Skeletal muscle tissue (tissue), 4 donors: ENCODE results near the gene CYTH4. TPM values are rescaled to one million over a fixed set of nuclear protein-coding genes. Genes with fewer than 3 reads are reported as not detected.

Experiments used
- H3K27ac ChIP-seq: one replicate; pipeline ENCODE4 v1.7.0; 2013; ENCODE audit warnings: mild to moderate bottlenecking, low read depth, low read length, inconsistent platforms
- H3K27me3 ChIP-seq, 3 donors: one replicate each; pipeline ENCODE4 v1.7.0; 2013; ENCODE audit warnings: low read length in 3 of 3; ENCODE audit not compliant: control insufficient read depth in 3 of 3, insufficient read depth in 3 of 3
- H3K36me3 ChIP-seq, 3 donors: one replicate each; pipeline ENCODE4 v1.7.0; 2013; ENCODE audit warnings: low read length in 3 of 3; ENCODE audit not compliant: control insufficient read depth in 3 of 3, insufficient read depth in 3 of 3
- H3K4me1 ChIP-seq, 3 donors: one replicate each; pipeline ENCODE4 v1.7.0; 2013; ENCODE audit warnings: low read length in 3 of 3, mild to moderate bottlenecking in 3 of 3; ENCODE audit not compliant: control insufficient read depth in 3 of 3, insufficient read depth in 3 of 3
- H3K4me3 ChIP-seq, 3 donors: one replicate each; pipeline ENCODE4 v1.7.0; 2013; ENCODE audit warnings: low read length in 3 of 3
- H3K9ac ChIP-seq, 3 donors: one replicate each; pipeline ENCODE4 v1.7.0; 2013; ENCODE audit warnings: low read length in 3 of 3, mild to moderate bottlenecking in 3 of 3, moderate library complexity in 2 of 3, low read depth in 1 of 3
- H3K9me3 ChIP-seq, 3 donors: one replicate each; pipeline ENCODE4 v1.7.0; 2013; ENCODE audit warnings: low read length in 3 of 3; ENCODE audit not compliant: control insufficient read depth in 3 of 3
- total RNA-seq: library from RNA; depleted of rRNA; stranded (reverse); fragments of >200 nt; gene quantifications from one replicate; pipeline ENCODE4 v1.2.3, GENCODE V29; 2014
- donor health status: Osteomylitis.

The CYTH4 gene
- total RNA-seq, 1 donor from 2014 or later: 12.0 TPM

DNA sequence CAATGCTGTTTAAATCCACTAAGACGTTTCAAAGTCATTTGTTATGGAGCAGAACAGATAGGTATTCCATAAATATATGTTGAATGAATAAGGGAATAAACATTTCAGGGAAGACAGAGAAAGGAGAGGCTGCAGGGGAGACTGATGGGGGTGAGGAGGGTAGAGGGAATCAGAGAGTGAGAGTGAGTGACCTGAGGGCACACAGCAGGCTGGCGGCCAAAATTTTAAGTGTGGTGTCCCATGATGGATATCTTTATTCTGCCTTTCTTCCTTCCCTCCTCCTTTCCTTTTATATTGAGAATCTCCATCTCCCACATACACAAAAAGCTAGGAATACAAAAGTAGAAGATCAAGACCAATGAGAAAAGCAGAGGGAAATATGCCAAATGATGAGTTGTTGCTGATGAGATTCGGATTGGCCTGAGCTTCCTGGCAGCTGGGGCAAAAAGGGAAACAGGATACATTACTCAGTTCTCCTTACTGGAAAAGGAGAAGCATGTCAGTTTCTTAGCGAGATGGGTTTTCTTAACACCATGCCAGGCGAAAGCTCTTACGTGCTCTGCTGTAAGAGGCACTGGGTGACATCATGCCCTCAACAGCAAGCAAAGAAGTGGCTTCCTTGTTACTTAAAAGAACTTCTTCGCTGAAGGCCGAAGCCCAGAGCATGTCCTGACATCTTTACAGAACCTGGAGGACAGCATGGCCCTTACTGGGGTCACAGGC is 11.2 kb upstream of the CYTH4 start:
- Histone ChIP-seq H3K9me3 (no peaks in the 10 kb centered on the region), H3K27me3 (peaks cover 12 to 40% (median 26%) of the 10 kb centered on the region in 3 donors), H3K9ac (no peak overlapping the region), H3K4me3 (no peak overlapping the region), H3K27ac (no peak overlapping the region), H3K36me3 (no peaks in the 10 kb centered on the region), H3K4me1 (peaks cover 0 to 8% (median 0%) of the 10 kb centered on the region in 3 donors)

DNA sequence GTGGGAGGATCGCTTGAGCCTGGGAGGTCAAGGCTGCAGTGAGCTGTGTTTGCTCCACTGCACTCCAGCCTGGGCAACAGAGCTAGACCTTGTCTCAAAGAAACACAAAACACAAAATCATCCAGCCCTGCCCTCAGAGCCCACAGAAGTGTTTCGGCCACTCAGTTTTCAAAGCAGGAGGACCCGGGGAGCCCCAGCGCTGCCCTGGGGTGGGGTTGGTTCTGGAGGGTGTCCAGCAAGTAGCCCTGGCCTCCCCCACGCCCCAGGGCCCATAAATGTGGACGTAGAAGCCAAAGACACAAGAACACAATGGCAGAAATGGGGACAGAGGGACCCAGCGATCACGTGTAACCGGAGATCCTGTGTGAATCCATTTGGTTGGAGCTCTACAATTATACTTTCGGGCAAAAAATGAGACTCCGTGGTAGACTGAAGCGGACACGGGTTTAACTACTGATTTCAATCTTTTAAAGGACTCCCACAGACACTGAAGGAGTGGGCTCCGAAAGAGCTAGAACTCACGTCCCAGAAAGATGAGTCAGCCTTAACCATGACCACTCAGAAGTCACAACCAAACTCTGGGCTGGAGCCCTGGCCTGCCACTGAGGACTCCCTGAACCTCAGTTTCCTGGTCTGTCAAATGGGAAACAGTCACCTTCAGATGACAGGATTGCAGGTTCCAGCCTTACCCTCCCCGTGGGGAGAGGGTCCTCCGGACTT is 9.0 kb upstream of the CYTH4 start:
- no peak overlapping the region for H3K9ac ChIP-seq
- no peak overlapping the region for H3K4me3 ChIP-seq
- peaks cover 0 to 8% (median 0%) of the 10 kb centered on the region in 3 donors for H3K4me1 ChIP-seq
- peak overlapping the region; percentile 12 for H3K27ac ChIP-seq
- no peaks in the 10 kb centered on the region for H3K36me3 ChIP-seq
- peaks cover 0 to 38% (median 25%) of the 10 kb centered on the region in 3 donors for H3K27me3 ChIP-seq
- H3K9me3 ChIP-seq: no peaks in the 10 kb centered on the region

DNA sequence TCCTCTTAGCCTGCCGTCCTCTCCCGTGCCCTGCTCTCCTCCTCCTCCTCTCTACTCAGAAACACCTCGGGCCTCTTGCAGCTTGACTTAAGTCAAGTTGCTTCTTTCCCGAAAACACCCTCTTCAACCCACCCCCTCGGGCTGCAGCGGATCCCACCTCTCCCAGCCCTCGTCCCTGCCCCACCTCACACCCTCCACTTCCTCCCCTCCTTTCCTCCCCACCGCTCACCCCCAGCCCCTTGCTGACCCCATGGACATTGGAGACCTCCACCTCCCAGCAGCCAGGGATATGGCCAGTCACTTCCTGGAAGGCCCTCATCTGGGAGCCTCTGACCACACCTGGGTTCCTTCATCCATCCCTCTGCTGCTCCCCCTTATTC is 8.5 kb upstream of the CYTH4 start:
- peak overlapping the region; percentile 44 for H3K27ac ChIP-seq
- no peak overlapping the region for H3K4me3 ChIP-seq
- H3K27me3 ChIP-seq: peaks cover 0 to 42% (median 29%) of the 10 kb centered on the region in 3 donors
- H3K9ac ChIP-seq: no peak overlapping the region
- H3K36me3 ChIP-seq: no peaks in the 10 kb centered on the region
- H3K9me3 ChIP-seq: no peaks in the 10 kb centered on the region
- peaks cover 0 to 8% (median 0%) of the 10 kb centered on the region in 3 donors for H3K4me1 ChIP-seq

DNA sequence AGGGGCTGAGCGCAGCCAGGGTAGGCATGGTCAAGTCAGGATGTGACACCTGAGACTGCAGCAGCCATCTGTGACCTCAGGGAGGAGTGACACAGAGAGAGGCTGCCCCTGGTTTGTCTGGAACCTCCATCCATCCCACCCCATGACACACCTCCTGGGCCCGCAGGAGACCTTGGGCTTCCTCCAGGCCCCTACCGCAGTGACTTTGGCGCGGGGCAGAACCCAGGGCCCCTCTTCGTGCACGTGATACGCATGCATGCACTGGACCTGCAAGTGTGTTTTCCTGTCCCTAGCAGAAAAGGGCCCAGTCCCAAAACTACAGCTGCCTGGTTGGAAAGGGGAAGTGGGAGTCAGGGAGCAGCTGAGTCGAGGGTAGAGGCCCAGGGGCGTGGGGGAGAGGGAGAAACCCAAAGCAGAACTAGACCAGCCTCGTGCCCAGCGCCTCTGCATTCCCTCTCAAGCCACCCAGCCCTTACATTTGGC is 7.9 kb upstream of the CYTH4 start:
- Histone ChIP-seq H3K27ac (peak overlapping the region; percentile 62), H3K27me3 (peaks cover 0 to 47% (median 30%) of the 10 kb centered on the region in 3 donors), H3K36me3 (no peaks in the 10 kb centered on the region), H3K4me3 (no peak overlapping the region), H3K9ac (no peak overlapping the region), H3K9me3 (no peaks in the 10 kb centered on the region), H3K4me1 (peaks cover 0 to 8% (median 0%) of the 10 kb centered on the region in 3 donors)

DNA sequence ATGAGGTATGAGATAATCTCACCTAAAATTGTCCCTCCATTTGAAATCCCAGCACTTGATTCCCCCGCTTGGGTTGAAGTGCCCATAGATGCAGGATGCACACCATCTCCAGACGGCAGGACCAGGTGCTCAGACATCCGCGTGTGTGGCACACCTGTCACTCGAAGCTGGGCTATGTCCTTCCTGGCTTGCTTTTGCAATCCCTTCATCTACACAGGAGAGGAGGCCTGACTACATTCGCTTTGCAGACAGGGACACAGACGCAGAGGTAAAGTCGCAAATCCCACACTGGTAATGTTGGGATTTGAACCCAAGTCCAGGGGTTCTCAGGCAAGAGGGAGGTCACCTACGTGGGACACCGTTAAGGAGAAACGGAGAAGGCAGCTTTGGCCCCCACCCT is 7.2 kb upstream of the CYTH4 start:
- Histone ChIP-seq H3K9ac (no peak overlapping the region), H3K36me3 (no peaks in the 10 kb centered on the region), H3K27me3 (peaks cover 0 to 51% (median 35%) of the 10 kb centered on the region in 3 donors), H3K4me1 (peaks cover 0 to 8% (median 0%) of the 10 kb centered on the region in 3 donors), H3K27ac (peak overlapping the region; percentile 62), H3K4me3 (no peak overlapping the region), H3K9me3 (no peaks in the 10 kb centered on the region)

DNA sequence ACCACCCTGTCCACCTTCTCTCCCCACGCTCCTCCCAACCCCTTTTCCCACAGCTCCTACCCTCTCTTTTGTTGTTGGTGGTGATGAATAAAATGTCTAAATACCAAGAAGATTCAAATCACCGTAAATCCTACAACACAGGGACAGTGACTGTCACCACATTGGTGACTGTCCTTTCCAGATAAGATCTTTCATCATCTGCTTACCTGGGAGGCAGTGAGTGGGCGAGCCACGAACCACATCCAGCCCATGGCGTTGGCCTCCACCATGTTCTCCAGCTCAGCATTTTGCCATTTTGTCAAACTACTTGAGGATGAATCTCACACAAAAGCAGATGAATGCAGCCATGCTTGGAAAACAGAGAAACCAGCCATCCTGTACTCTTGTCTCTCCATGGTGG is 6.7 kb upstream of the CYTH4 start:
- no peak overlapping the region for H3K27ac ChIP-seq
- no peaks in the 10 kb centered on the region for H3K9me3 ChIP-seq
- H3K9ac ChIP-seq: no peak overlapping the region
- peaks cover 0 to 53% (median 35%) of the 10 kb centered on the region in 3 donors for H3K27me3 ChIP-seq
- peaks cover 0 to 8% (median 0%) of the 10 kb centered on the region in 3 donors for H3K4me1 ChIP-seq
- H3K36me3 ChIP-seq: no peaks in the 10 kb centered on the region
- H3K4me3 ChIP-seq: no peak overlapping the region

DNA sequence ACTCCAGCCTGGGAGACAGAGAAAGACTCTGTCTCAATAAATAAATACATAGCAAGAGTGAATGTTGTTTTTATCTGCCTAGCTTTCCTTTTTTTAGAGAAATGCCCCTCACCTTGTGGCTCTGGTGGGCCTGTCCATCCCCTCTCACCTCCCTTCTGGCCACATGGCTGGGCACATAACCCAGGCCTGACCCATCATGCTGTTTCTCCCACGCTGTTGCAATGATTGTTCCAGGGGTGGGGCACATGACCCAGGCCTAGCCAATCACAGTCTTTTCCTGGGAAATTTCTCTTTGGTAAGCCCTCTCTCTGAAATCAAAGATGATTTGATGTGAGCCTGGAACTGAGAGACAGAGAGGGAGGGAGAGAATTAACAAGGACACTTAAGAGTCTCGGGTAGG is 5.5 kb upstream of the CYTH4 start:
- H3K9me3 ChIP-seq: no peaks in the 10 kb centered on the region
- H3K4me3 ChIP-seq: no peak overlapping the region
- peaks cover 0 to 59% (median 43%) of the 10 kb centered on the region in 3 donors for H3K27me3 ChIP-seq
- H3K4me1 ChIP-seq: peaks cover 0 to 8% (median 0%) of the 10 kb centered on the region in 3 donors
- H3K36me3 ChIP-seq: no peaks in the 10 kb centered on the region
- H3K9ac ChIP-seq: no peak overlapping the region
- no peak overlapping the region for H3K27ac ChIP-seq

DNA sequence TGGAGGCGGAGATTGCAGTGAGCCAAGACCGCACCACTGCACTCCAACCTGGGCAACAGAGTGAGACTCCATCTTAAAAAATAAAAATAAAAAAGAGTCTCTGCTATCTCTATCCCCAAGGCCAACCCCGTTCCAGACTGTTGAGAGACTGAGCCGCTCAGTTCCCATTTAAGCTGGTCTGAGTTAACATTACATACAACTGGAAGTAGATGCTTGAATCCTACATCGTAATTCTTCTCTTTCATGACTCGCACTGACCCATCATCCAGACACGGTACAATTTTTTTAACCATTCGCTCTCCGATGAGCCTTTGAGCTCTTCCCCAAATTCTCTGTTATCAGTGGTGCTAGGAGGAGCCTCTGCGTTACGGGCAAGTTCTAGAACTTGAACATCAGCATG is 4.9 kb upstream of the CYTH4 start:
- no peaks in the 10 kb centered on the region for H3K36me3 ChIP-seq
- H3K27ac ChIP-seq: no peak overlapping the region
- no peaks in the 10 kb centered on the region for H3K9me3 ChIP-seq
- H3K9ac ChIP-seq: no peak overlapping the region
- H3K27me3 ChIP-seq: peaks cover 0 to 62% (median 45%) of the 10 kb centered on the region in 3 donors
- H3K4me3 ChIP-seq: no peak overlapping the region
- H3K4me1 ChIP-seq: peaks cover 0 to 8% (median 0%) of the 10 kb centered on the region in 3 donors

DNA sequence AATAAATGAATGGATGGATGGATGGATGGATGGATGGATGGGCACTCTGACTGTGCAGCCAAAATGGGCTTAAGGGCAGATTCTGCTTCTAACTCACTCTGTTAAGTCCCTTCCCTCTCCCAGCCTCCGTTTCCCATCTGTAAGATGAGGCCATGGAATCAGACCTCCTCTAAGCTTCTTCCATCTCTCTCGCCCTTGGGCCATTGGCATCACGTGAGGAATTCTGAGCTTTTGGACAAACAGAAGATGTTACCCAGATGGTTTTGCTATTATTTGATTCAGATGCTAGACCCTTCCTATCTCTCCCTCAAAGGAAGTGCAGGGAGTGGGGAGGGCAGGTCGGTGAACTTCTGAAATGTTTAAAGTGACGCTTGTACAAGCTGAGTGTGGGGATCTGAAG is 4.0 kb upstream of the CYTH4 start:
- Histone ChIP-seq H3K9me3 (no peaks in the 10 kb centered on the region), H3K4me3 (no peak overlapping the region), H3K27ac (no peak overlapping the region), H3K4me1 (peaks cover 0 to 8% (median 0%) of the 10 kb centered on the region in 3 donors), H3K27me3 (peaks cover 0 to 68% (median 53%) of the 10 kb centered on the region in 3 donors), H3K36me3 (no peaks in the 10 kb centered on the region), H3K9ac (no peak overlapping the region)
